ENCODE data around the gene ZBP1. TPM values are rescaled to one million over a fixed set of nuclear protein-coding genes. Genes with fewer than 3 reads are reported as not detected.

ZBP1 gene
- total RNA-seq, 2 experiments from 2014 or later = 39.0 to 40.1 TPM

GRCh38 chr20:57600320-57601210 lies 19.7 kb downstream of the ZBP1 start:
- no peak overlapping the region for H3K4me3 Mint-ChIP-seq
- intact Hi-C loops (cut with DNase I, micrococcal nuclease) = no loop called here
- DNase-seq (no peak), ATAC-seq (ENCODE audit: poor library complexity) (no peak)
- H3K36me3 Mint-ChIP-seq (ENCODE audit: low read depth) = peaks cover 6% of the 10 kb centered on the region
- Histone ChIP-seq H3K27ac (ENCODE audit: low read depth in 1 of 2, low read length in 2 of 2) (no peak overlapping the region), H3K9me3 (ENCODE audit: control insufficient read depth in 1 of 2, insufficient read depth in 1 of 2, low read length in 2 of 2) (no peaks in the 10 kb centered on the region), H3K36me3 (ENCODE audit: insufficient read depth, low read length) (peaks cover 4% of the 10 kb centered on the region), H3K27me3 (ENCODE audit: control insufficient read depth in 1 of 2, insufficient read depth in 2 of 2, low read length in 2 of 2) (no peaks in the 10 kb centered on the region), H3K4me3 (ENCODE audit: low read length) (no peak overlapping the region), H3K4me1 (ENCODE audit: insufficient read depth, low read length) (peaks cover 29% of the 10 kb centered on the region)
- H3K27me3 Mint-ChIP-seq = no peaks in the 10 kb centered on the region
- ChIA-PET POLR2A (interaction anchor here (1.2 kb wide), 1 partner anchor 27 kb away, joined by 3 read pairs; no protein-coding TSS in a partner anchor), CTCF (interaction anchor here (1.1 to 1.8 kb wide), 2 partner anchors 579 to 609 kb away, joined by 3 to 4 read pairs; no protein-coding TSS in a partner anchor)
- TF ChIP-seq, protein P1, sequence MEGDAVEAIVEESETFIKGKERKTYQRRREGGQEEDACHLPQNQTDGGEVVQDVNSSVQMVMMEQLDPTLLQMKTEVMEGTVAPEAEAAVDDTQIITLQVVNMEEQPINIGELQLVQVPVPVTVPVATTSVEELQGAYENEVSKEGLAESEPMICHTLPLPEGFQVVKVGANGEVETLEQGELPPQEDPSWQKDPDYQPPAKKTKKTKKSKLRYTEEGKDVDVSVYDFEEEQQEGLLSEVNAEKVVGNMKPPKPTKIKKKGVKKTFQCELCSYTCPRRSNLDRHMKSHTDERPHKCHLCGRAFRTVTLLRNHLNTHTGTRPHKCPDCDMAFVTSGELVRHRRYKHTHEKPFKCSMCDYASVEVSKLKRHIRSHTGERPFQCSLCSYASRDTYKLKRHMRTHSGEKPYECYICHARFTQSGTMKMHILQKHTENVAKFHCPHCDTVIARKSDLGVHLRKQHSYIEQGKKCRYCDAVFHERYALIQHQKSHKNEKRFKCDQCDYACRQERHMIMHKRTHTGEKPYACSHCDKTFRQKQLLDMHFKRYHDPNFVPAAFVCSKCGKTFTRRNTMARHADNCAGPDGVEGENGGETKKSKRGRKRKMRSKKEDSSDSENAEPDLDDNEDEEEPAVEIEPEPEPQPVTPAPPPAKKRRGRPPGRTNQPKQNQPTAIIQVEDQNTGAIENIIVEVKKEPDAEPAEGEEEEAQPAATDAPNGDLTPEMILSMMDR (IDR thresholded peaks at IDR 0.05) = no peak
- H3K9me3 Mint-ChIP-seq = no peaks in the 10 kb centered on the region
- no peak overlapping the region for H3K27ac Mint-ChIP-seq
- no peaks in the 10 kb centered on the region for H3K4me1 Mint-ChIP-seq (ENCODE audit: low read depth)

DNA sequence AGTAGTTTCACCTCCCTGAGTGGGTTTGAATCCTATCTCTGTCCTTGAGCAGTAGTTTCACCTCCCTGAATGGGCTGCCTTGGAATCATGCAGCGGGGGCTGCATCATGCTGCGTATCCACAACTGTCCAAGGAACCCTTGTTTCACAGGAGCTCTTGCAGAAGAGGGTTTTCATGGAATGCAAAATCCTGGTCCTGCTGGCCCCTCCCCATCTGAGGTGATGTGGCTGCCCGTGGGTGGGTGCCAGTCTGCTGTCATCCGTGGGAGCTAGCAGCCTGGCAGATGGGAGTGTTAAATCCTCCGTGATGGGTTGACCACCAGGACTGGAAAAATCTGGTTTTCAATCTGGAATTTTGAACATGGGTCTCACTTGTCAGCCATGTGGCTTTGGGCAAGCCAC lies 21.7 kb downstream of the ZBP1 start:
- H3K4me1 ChIP-seq (ENCODE audit: insufficient read depth, low read length) = peaks cover 16% of the 10 kb centered on the region
- Mint-ChIP-seq H3K27me3 (peaks cover 5% of the 10 kb centered on the region), H3K4me3 (no peak overlapping the region), H3K36me3 (ENCODE audit: low read depth) (no peaks in the 10 kb centered on the region), H3K27ac (no peak overlapping the region), H3K4me1 (ENCODE audit: low read depth) (no peaks in the 10 kb centered on the region), H3K9me3 (no peaks in the 10 kb centered on the region)
- CTCF ChIA-PET = interaction anchor here (0.6 to 0.8 kb wide), 2 partner anchors 215 to 581 kb away, joined by 3 read pairs; no protein-coding TSS in a partner anchor
- H3K4me3 ChIP-seq (ENCODE audit: low read length) = no peak overlapping the region
- POLR2A ChIA-PET = interaction anchor here (0.7 to 1.1 kb wide), 2 partner anchors 31 to 1060 kb away, joined by 3 read pairs; no protein-coding TSS in a partner anchor
- no peaks in the 10 kb centered on the region for H3K27me3 ChIP-seq (ENCODE audit: control insufficient read depth in 1 of 2, insufficient read depth in 2 of 2, low read length in 2 of 2)
- intact Hi-C loops (cut with DNase I, micrococcal nuclease) = loop anchor here (5.0 kb wide), 2 partner anchors 54 to 489 kb away; no protein-coding TSS in a partner anchor
- no peaks in the 10 kb centered on the region for H3K9me3 ChIP-seq (ENCODE audit: control insufficient read depth in 1 of 2, insufficient read depth in 1 of 2, low read length in 2 of 2)
- peaks cover 3% of the 10 kb centered on the region for H3K36me3 ChIP-seq (ENCODE audit: insufficient read depth, low read length)
- TF ChIP-seq, protein P1 (IDR thresholded peaks at IDR 0.05) = no peak
- ATAC-seq (ENCODE audit: poor library complexity) (no peak), DNase-seq (no peak)
- no peak overlapping the region for H3K27ac ChIP-seq (ENCODE audit: low read depth in 1 of 2, low read length in 2 of 2)

GRCh38 chr20:57598060-57598459 lies 22.2 kb downstream of the ZBP1 start:
- Histone ChIP-seq H3K4me1 (ENCODE audit: insufficient read depth, low read length) (peaks cover 16% of the 10 kb centered on the region), H3K9me3 (ENCODE audit: control insufficient read depth in 1 of 2, insufficient read depth in 1 of 2, low read length in 2 of 2) (no peaks in the 10 kb centered on the region), H3K27ac (ENCODE audit: low read depth in 1 of 2, low read length in 2 of 2) (no peak overlapping the region), H3K36me3 (ENCODE audit: insufficient read depth, low read length) (no peaks in the 10 kb centered on the region), H3K27me3 (ENCODE audit: control insufficient read depth in 1 of 2, insufficient read depth in 2 of 2, low read length in 2 of 2) (no peaks in the 10 kb centered on the region), H3K4me3 (ENCODE audit: low read length) (no peak overlapping the region)
- no peaks in the 10 kb centered on the region for H3K9me3 Mint-ChIP-seq
- TF ChIP-seq, protein P1 (IDR thresholded peaks at IDR 0.05) = no peak
- ATAC-seq (ENCODE audit: poor library complexity) (no peak), DNase-seq (no peak)
- peaks cover 5% of the 10 kb centered on the region for H3K27me3 Mint-ChIP-seq
- CTCF ChIA-PET = interaction anchor here (0.6 to 1.0 kb wide), 3 partner anchors 214 to 582 kb away, joined by 3 read pairs; no protein-coding TSS in a partner anchor
- H3K27ac Mint-ChIP-seq = no peak overlapping the region
- no peak overlapping the region for H3K4me3 Mint-ChIP-seq
- POLR2A ChIA-PET = interaction anchor here (1.1 kb wide), 1 partner anchor 31 kb away, joined by 3 read pairs; no protein-coding TSS in a partner anchor
- no peaks in the 10 kb centered on the region for H3K4me1 Mint-ChIP-seq (ENCODE audit: low read depth)
- no peaks in the 10 kb centered on the region for H3K36me3 Mint-ChIP-seq (ENCODE audit: low read depth)
- intact Hi-C loops (cut with DNase I, micrococcal nuclease) = loop anchor here (5.0 kb wide), 2 partner anchors 54 to 489 kb away; no protein-coding TSS in a partner anchor

Measured in CD4-positive, alpha-beta T cell (primary cell).